Urothelium cell line (cell line): Measurements from ENCODE around the gene NRDE2.
"Not testable (repeated sequence)": the region's sequence is repeated elsewhere in the genome, so short reads cannot be mapped to it uniquely, and the experiment has no call there.

Experiments
- DNase-seq: peaks from one replicate; pipeline ENCODE4 v3.0.0; 2011; ENCODE audit warnings: low spot score, mixed read lengths
- FAIRE-seq: peaks from 2 replicates; lab custom pipeline; 2011; peaks lifted over from hg19 to GRCh38; lab: Jason Lieb, UNC

Gene NRDE2

DNA sequence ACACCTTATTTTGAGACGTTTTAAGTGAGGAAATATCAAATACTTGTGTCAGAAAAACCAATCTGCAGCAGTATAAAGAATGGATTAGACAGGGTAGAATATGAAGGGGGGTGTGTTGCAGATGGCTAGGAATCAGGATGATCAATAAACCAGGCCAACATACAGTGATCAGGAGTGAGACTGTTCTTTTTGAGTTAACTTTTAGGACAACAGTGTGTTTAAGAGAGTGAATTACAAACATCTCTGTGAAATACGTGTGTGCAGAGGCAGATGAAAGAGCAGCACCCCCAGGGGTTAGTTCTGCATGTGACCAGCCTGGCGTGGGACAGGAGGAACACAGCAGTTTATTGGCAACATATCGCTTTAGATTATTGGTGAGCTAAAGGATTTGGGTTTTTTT lies 10.6 kb upstream of the NRDE2 start:
- DNase-seq, result no peak

DNA sequence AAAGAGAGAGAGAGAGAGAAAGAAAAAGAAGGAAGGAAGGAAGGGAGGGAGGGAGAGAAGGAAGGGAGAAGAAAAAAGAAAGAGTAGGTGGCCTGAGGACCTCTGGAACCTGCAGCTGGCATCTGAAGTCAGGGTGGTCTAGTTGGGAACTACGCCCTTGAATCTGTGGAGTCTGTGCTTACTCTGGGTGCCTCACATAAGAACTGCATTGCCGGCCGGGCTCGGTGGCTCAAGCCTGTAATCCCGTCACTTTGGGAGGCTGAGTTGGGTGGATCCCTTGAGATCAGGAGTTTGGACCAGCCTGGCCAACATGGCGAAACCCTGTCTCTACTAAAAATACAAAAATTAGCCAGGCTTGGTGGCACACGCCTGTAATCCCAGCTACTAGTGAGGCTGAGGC lies 10.0 kb upstream of the NRDE2 start:
- DNase-seq, result no peak
- FAIRE-seq, result no peak

More for the DNA sequence above, 10.6 kb upstream of the NRDE2 start:
- no peak for FAIRE-seq

DNA sequence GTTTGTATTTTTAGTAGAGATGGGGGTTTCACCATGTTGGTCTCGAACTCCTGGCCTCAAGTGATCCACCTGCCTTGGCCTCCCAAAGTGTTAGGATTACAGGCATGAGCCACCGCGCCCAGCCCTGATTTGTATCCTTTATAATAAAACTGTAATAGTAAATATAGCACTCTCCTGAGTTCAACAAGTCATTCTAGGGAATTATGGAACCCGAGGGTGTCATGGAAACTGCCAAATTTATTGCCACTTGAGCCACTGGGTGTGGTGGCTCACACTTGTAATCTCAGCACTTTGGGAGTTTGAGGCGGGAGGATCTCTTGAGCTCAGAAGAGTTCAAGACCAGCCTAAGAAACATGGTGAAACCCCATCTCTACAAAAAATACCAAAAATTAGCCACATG lies 9.5 kb upstream of the NRDE2 start:
- not testable (repeated sequence) for DNase-seq, FAIRE-seq

DNA sequence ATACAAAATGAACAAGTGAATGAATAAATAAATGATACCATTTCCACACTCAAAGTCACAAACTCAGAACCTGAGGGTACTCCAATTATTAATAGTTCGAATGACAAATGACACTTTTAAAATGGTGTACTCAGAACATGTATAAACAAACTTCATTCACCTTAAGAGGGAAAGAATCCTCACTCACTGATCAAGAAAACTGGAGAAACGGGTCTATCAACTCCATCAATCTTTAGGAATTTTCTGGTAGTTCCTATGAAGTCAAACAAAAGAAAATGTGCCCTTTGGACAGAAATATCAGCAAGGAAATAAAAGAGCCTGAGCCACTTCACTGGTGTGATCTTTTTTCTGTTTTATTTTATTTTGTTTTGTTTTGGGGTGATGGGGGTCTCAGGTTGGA lies 5.2 kb upstream of the NRDE2 start:
- DNase-seq (no peak), FAIRE-seq (no peak)

DNA sequence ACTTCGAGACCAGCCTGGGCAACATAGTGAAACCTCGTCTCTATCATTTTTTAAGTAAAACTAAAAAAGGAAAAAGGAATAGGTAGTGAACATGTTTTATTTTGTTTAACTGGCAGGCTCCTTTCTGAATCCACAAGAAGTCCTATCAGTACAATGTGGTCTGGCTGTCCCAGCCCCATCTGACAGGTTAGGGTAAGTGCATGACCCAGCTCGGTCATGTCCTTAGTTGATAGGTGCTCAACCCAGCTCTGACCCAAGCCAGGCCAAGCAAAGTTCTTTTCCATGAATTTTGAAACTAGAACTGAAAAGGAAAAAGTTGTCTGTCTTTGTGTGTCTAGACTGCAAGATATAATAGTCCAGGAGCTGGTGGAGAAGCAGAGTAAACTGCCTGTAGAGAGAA lies 4.7 kb upstream of the NRDE2 start:
- no peak for FAIRE-seq

DNA sequence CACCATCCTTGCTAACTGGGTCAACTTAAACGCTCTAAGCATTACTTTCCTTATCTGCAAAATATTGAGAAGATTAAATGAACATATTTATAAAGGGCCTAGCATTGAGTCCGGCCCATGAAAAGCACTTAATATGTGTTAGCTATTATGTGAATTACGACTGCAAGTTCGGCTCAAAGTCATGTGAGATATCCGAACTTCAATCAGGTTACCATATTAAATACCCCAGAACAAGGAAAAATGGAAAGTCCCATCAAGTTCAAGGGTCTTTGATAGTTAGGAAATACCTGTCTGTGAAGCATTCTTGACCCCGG lies 487 bp upstream of the NRDE2 start:
- DNase-seq (no peak), FAIRE-seq (no peak)

More for the DNA sequence above, 4.7 kb upstream of the NRDE2 start:
- no peak for DNase-seq

DNA sequence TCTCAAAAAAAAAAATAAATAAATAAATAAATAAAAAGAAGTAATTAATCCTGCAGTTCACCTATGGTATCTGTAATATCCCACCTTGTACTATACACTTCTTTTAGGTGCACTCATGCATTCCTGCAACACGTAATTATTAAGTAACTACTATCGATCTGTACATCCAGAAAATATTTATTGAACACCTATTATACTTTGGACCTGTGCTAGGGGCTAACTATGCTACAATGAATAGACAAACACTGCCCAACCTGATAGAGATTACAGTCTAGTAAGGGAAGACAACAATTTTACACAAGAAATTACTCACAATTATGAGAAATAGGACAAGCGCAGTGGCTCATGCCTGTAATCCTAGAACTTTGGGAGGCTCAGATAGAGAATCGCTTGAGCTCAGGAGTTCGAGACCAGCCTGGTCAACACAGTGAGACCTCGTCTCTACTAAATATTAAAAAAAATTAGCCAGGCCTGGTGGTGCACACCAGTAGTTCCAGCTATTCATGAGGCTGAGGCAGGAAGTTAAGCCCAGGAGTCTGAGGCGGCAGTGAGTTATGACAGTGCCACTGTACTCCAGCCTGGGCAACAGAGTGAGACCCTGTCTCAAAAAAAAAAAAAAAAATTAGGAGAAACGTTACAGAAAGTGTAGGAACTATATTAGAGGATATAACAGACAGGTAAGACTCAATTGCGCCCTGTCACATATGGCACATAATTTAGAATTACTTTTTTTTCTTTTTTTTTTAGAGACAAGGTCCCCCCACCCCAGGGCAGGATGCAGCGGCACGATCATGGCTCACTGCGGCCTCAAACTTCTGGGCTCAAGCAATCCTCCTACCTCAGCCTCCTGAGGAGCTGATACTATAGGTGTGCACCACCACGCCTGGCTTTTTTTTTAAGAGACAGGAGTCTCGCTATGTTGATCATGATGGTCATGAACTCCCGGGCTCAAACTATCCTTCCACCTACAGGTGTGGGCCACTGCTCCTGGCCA lies 1.2 kb downstream of the NRDE2 start:
- FAIRE-seq (no peak), DNase-seq (no peak)

DNA sequence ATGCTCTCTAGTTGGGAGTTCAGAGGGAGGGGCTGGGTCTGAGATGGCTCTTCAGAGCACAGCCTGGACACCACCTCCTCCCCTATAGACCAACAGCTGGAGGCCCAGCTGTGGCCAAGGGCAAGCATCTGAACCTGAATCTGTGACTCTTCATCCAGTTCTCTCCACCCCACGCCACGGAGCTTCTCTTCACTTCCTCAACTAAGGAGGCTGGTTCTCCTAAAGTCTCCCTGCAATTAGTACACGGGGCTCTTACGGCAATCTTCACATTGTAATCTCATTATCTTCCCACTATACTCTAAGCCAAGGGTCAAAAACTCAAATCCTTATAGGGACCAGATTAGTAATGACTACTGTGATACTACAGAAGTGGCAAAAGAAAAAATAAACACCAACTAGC lies 9.8 kb downstream of the NRDE2 start:
- FAIRE-seq, result no peak
- DNase-seq, result no peak

DNA sequence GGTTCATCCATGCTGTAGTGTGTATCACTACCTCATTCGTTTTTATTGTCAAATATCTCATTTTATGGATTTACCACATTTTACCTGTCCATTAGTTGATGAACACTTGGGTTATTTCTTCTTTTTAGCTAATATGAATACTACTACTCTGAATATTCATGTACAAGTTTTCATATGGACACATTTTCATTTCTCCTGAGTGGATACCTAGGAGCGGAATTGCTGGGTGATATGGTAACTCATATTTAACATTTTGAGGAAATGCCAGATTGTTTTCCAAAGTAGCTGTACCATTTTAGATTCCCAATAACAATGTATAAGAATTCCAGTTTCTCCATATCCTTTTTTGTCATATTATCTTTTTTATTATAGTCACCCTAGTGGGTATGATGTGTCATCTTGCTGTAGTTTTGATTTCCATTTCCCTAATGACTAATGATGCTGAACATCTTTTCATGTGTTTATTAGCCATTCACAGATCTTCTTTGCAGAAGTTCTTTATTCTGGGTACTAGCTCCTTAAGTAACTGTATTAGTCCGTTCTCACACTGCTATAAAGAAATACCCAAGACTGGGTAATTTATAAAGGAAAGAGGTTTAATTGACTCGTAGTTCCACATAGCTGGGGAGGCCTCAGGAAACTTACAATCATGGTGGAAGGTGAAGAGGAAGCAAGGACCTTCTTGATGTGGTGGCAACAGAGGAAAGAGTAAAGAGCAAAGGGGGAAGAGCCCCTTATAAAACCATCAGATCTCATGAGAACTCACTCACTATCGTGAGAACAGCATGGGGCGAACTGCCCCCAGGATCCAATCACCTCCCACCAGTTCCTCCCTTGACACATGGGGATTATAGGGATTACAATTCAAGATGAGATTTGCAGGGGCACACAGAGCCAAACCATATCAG lies 11.9 kb downstream of the NRDE2 start:
- FAIRE-seq (no peak), DNase-seq (no peak)

DNA sequence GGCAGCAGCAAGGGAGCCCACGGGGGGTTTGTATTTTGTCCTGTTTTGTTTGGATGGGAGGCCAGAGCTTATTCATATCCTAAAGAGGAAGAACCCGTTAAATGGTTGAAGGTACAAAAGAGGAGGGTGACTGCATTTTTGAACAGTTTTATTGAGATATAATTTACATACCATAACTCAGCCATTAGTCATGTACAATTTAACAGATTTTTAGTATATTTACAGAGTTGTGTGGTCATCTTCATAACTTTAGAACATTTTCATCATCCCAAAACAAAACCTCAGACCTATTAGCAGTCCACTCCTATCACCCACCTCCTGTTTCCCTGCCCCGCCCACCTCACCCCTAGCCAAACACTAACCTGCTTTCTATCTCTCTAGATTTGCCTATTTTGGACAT lies 12.6 kb downstream of the NRDE2 start:
- DNase-seq (no peak), FAIRE-seq (no peak)

DNA sequence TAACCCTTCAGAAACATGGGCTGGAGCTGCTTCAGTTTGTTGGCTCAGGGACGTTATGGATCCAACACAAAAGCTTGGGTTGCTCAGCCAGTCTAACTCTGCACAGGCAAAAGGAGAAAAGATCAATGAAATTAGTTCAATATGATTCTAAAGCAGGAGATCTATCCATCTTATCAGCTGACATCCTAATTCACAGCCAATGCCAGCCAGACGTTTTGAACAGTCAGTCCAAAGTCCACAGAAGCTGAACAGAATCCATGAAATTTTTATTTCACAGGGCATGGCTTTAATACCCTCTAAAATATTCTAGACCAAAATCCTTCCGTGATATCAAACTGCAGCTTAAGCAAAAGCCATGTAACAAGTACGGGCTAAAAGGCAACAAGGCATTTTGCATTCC lies 13.7 kb downstream of the NRDE2 start:
- FAIRE-seq (no peak), DNase-seq (no peak)

DNA sequence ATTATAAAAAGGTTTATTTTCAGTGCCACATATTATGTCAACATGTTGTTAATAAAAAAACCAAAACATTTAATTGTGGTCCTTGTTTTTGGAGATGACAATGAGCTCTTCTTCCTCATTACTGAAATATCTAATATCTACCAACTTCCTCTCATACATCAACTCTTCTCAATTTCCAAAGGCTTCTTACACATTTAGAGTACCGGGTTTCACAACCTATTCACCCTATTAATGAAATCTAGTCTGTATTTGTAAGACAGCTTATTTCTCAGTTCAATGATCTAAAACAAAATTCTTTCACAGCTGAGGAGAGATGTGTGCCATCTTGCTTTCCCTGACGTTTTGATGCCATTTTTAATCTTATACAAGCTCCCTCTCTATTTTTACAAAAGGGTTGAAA lies 14.5 kb downstream of the NRDE2 start:
- FAIRE-seq, result no peak

DNA sequence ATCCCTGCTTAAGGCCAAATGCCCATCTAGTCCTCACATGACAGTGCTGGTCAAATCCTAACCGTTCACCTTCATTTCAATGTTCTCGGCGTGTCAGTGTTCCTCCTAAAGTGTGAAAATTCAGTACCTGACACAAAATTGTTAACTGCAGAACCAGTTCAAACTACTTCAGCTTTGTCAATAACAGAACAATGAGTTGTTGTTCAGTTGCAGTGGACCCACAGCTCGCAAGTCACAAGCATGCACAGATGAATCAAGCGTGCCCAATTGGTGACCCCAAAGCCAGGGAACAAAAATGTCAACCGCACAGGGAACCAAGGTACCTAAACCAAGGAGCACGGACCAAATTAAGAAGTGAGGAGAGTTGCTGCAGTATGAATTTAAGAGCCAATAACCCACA lies 23.2 kb downstream of the NRDE2 start:
- no peak for FAIRE-seq
- no peak for DNase-seq

More for the DNA sequence above, 14.5 kb downstream of the NRDE2 start:
- no peak for DNase-seq

DNA sequence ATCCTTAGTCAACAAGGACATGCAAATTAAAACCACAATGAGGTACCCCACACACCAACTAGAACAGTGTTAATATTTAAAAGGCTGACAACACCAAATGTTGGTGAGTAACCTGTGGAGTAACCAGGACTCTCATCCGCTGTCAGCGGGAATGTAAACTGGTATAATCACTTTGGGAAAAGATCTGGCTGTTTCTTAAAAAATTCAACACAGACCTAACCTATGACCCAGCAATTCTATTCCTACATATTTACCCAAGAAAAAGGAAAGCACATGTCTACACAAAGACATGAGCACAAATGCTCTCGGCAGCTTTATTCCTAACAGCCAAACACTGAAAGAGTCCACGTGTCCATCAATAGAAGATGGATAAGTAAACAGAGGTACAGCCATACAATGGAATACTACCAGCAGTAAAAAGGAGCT lies 26.6 kb downstream of the NRDE2 start:
- DNase-seq (no peak), FAIRE-seq (no peak)

DNA sequence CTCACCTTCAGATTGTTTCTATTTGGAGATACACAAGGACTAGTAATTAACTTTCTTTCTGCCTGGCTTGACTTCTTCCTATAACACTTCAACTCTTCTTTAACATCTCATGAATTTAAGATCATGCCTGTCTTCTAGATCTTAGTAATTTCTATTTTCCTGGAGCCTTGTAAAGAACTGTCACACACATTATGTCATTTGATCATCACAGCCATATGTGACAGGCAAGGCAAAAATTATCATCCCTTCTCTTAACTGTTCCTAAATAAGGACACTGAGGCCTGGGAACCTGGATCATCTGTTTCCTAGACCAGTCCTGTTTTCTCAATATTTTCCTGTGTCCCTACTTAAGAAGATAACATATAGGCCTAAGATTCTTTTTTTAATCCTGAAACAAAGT lies 27.2 kb downstream of the NRDE2 start:
- DNase-seq, result no peak
- no peak for FAIRE-seq

DNA sequence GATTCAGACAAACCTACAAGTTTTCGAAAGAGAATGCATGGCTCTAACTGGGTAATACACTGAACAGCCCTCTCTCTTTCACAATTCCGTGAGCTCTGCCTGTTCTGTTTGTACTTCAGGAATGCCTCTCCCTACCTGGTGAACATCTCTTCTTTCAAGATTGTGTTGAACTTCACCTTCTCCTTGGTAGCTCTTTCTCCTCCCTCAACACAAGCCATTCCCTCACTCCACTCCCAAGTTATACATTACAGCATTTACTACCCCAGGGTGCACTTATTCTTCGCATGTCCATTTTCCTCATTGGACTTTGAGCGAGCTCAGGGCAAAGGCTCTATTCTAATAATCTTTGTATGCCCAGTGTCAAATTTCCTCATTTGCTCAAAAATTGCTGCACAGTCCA lies 28.3 kb downstream of the NRDE2 start:
- no peak for FAIRE-seq

DNA sequence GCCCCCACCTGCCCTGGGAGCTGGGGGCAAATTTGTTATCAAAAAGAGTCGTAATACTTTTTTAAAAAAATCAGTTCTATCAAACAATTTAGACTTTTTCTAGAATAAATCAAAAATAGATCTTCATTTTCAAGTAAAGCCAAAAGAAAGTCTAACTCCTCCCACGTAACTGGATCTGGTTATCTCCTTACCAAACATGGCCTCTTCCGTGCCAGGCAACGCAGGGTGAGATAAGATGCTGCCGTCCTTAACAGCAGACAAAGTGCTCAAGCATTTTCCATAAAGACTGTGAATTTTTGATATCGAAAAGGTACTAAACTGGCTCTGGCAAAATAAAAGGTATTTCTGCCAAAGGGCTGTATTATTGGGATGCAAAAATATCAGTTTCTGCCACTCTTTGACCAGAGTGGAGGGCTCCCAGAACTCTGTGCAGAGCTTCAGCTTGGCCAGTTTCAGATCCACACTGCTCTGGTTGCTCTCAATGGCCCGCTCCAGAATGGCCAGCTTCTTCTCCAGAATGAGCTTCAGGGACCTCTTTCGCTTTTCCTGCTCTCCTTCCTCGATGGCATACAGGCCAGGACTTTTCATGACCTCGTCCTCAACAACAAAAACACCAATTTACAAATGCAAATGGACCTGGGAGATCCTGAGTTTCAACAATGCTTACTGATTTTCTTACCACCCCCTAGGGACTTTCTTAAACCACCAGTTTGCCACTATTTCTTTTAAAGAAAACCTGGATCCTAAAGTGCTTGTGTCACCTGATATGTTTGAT lies 29.0 kb downstream of the NRDE2 start:
- FAIRE-seq, result no peak
- DNase-seq, result no peak

More for the DNA sequence above, 28.3 kb downstream of the NRDE2 start:
- no peak for DNase-seq

DNA sequence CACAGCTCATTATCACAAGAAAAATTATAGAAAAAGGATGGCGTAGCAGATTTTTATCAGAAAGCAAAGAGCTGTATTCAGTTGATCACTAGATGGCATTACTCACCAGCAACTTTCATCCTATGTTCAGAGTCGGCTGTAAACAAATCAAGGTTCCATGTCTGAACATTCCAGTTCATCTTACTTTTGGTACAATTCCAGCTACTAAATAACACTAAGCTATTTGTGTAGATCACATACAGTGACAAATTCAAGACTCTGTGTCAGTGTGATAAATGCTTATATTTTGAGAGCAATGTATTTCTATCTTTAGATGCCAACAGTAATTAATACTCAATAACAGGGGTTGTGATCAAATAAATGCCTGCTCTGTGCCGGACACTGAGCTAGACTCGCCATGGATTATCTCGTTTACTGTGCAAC lies 30.1 kb downstream of the NRDE2 start:
- FAIRE-seq, result no peak
- DNase-seq, result no peak

DNA sequence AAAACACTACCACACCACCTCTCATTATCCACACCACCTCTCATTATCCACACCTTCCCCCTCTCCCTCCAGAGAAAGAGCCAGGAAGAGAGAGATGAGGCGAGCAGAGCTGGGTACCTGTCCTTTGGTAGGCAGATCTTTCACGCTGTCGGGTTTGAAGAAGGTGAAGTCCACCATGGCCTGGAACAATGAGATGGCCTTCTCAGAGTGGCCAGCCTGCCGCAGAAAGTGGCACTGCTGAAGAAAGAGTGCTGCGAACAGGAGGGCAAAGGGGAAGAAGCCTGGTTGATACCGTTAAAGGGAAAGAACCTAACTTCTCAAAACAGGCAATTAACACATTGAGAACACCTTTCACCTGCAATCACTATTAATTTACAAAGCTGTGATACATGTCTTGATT lies 30.6 kb downstream of the NRDE2 start:
- FAIRE-seq, result no peak
- no peak for DNase-seq

DNA sequence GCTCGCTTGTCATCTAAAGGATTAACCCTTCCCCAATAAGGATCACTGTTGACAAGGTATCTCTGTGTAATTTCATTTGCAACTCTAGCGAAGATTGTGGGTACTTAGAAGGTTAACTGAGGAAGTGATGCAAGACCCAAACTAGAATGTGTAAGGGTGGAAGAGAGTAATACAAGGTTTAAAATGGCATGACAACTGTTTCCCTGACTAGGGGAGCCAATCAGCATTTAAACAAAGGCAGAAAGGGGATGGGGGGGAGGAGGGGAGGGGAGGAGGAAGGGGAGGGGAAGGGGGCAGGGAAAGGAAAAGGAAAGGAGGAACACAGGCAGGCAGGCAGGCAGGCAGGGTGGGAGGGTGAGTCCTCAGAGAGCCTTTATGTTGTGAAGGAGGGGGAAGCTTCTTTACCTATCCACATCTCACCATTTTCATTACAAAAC lies 31.1 kb downstream of the NRDE2 start:
- no peak for DNase-seq
- FAIRE-seq, result no peak

DNA sequence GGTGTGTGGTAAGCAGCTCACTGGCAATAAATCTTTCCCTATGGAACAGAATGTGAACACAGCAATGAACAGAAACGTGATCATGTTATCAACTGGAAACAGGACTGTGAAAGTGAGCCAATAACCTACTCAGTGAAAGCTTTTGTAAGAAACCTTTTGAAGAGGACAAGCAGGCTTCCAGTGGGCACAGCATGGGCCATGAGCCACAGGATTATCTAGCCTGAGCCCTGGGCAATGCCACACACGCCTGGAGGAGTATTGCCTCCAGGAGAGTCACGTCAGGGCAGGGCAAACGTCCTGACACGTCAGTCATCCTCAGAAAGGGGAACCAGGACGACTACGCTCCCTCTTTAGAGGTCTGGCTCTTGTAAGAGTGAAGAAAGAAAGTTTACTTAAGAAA lies 32.3 kb downstream of the NRDE2 start:
- FAIRE-seq (no peak), DNase-seq (no peak)
